ENCODE measurements around the gene CDC123.
"Not testable (repeated sequence)": the region's sequence is repeated elsewhere in the genome, so short reads cannot be mapped to it uniquely, and the experiment has no call there.

GRCh38 chr10:12297784-12298183 is 101.8 kb downstream of the CDC123 start:
- not testable (repeated sequence) for TF ChIP-seq CTCF, EP300 (IDR thresholded peaks at IDR 0.05)

Measured in sigmoid colon (tissue), 4 donors.